ENCODE measurements around the gene SIAH1.
"Not testable (repeated sequence)": the region's sequence is repeated elsewhere in the genome, so short reads cannot be mapped to it uniquely, and the experiment has no call there.

SIAH1 gene

GRCh38 chr16:48323783-48324775 lies 61.1 kb downstream of the SIAH1 start:
- DNase-seq (ENCODE audit: low spot score), result no peak

GRCh38 chr16:48321317-48322036 lies 63.7 kb downstream of the SIAH1 start:
- no peak for TF ChIP-seq CTCF (IDR thresholded peaks at IDR 0.05; ENCODE audit: extremely low read depth, missing control alignments)
- DNase-seq (ENCODE audit: low spot score), result no peak

More at GRCh38 chr16:48323783-48324775, 61.1 kb downstream of the SIAH1 start:
- no peak for TF ChIP-seq CTCF (IDR thresholded peaks at IDR 0.05; ENCODE audit: extremely low read depth, missing control alignments)

- DNase-seq (ENCODE audit: low spot score), result peak; percentile 20
- no peak for TF ChIP-seq CTCF (IDR thresholded peaks at IDR 0.05; ENCODE audit: extremely low read depth, missing control alignments)
Observed at GRCh38 chr16:48318630-48319029, 66.6 kb downstream of the SIAH1 start.

GRCh38 chr16:48317614-48318315 lies 67.4 kb downstream of the SIAH1 start:
- no peak for TF ChIP-seq CTCF (IDR thresholded peaks at IDR 0.05; ENCODE audit: extremely low read depth, missing control alignments)
- DNase-seq (ENCODE audit: low spot score), result no peak

GRCh38 chr16:48317026-48317425 lies 68.2 kb downstream of the SIAH1 start:
- TF ChIP-seq CTCF (IDR thresholded peaks at IDR 0.05; ENCODE audit: extremely low read depth, missing control alignments), result no peak
- no peak for DNase-seq (ENCODE audit: low spot score)

GRCh38 chr16:48313905-48314304 lies 71.3 kb downstream of the SIAH1 start:
- not testable (repeated sequence) for DNase-seq (ENCODE audit: low spot score)

- no peak for DNase-seq (ENCODE audit: low spot score)
- TF ChIP-seq CTCF (IDR thresholded peaks at IDR 0.05; ENCODE audit: extremely low read depth, missing control alignments), result no peak
Observed at GRCh38 chr16:48310908-48311641, 74.1 kb downstream of the SIAH1 start.

Data from GM20000 (cell line).